NCI-H2196 treated with DMSO at 0.1 percent for 48 hours (cell line): Measurements from ENCODE around the gene ABCA5.
A peak's percentile ranks its signal among the peaks of the same experiment; 100 is the strongest.
"Not testable (repeated sequence)": the region's sequence is repeated elsewhere in the genome, so short reads cannot be mapped to it uniquely, and the experiment has no call there.

ENCODE experiments used
- DNase-seq: peaks from one replicate; lab custom pipeline; 2025; ENCODE audit not compliant: unreplicated experiment; lab: John Stamatoyannopoulos, UW

ABCA5 gene

GRCh38 chr17:69326377-69327059 lies 415 bp downstream of the ABCA5 start:
- no peak for DNase-seq

GRCh38 chr17:69325518-69326376 lies 1.2 kb downstream of the ABCA5 start:
- no peak for DNase-seq

- DNase-seq: no peak
Observed at GRCh38 chr17:69323806-69324205, 3.1 kb downstream of the ABCA5 start.

DNA sequence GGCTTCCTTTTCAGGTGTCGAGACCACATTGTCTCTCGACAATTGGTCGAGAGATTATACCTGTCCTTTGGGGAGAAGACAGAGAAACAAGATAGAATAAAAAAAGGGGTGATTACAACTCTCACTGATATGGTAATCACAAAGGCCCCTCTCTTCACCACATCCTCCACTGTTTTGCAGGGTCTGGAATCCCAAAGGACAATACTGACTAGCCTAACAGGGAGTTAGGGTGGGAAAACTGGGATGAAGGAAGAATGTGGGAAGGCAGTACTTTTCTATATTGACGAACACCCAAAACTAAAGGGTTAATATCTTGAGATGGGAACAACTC lies 6.1 kb downstream of the ABCA5 start:
- DNase-seq: no peak

DNA sequence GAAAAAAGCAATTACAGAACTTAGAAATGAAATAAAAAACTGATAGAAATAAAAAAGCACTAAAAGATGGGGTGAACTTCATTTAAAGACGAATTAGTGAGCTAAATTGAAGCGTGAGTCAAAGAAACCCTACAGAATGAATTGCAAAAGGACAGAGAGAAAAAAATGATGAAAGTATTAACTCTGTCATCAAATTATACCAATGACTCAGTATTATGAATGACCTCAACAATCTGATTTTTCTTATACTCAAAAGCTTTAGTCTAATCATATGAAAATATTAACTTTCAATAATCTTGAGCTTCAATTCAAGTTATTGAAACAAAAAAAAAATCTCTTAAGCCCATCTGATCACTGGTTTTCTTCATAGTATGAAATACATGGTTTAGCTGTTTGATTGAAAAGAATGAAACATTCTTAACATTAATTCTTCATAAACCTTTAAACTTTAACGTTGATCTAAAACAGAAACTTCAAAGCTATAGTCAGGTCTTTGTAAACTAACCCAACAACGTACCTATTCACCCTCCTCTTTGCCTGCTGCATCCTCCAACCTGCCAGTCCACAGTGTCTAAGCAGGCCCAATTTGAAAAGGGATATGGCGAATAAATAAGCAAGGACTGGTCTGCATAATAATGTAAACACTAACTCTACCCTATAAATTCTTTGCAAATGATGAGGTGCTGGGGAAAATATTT lies 6.6 kb downstream of the ABCA5 start:
- no peak for DNase-seq

- DNase-seq: no peak
Observed at GRCh38 chr17:69317625-69318024, 9.3 kb downstream of the ABCA5 start.

GRCh38 chr17:69314246-69315065 lies 12.5 kb downstream of the ABCA5 start:
- DNase-seq: peak; percentile 23

GRCh38 chr17:69305177-69305576 lies 21.8 kb downstream of the ABCA5 start:
- DNase-seq: no peak

DNA sequence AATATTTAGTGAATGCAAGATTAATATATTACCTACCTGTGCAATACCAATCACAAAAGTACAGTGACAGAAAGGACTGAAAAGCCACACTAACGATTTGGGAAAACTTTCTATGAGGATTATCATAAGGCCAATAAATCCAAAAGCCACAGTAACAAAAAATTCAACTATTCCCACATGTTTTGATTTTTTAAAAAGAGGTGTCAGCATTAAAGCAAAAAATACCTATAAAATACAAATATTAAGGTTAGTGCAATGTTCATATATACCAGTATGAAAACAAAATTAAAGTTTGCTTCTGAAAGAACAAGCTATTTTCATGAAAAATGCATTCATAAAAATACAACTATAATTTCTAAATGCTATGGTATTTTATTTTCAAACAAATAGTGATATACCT lies 24.3 kb downstream of the ABCA5 start:
- no peak for DNase-seq

DNA sequence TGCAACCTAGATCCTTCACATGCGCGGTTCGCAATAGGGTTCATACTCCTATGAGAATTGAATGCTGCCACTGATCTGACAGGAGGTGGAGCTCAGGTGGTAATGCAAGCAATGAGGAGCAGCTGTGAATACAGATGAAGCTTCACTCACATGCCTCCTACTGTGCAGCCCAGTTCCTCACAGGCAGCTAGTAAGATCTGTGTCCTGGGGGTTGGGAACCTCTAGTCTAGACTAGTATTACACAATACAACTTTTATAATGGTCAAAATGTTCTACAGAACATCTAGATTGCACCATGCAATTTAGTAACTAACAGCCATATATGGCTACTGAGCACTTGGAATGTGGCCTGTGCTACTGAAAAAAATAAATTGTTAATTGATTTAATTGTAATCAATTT lies 26.7 kb downstream of the ABCA5 start:
- no peak for DNase-seq

- DNase-seq: not testable (repeated sequence)
Observed at GRCh38 chr17:69298120-69298722, 28.7 kb downstream of the ABCA5 start.

DNA sequence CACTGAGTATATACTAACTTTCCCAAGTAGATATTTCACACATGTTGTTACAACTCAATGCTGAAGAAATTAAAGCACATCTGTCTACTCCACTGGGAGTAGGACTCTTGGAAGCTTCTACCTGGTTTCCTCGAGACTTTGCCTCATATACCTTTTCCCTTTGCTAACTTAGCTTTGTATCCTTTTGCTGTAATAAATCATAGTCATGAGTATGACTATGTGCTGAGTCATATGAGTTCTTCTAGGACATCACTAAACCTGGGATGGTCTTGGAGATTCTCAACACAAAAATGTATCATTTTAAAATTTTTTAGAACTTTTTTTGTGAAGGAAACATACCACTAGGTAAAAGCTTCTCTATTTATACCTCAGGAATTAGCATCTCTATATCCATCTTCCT lies 39.8 kb downstream of the ABCA5 start:
- DNase-seq: no peak

DNA sequence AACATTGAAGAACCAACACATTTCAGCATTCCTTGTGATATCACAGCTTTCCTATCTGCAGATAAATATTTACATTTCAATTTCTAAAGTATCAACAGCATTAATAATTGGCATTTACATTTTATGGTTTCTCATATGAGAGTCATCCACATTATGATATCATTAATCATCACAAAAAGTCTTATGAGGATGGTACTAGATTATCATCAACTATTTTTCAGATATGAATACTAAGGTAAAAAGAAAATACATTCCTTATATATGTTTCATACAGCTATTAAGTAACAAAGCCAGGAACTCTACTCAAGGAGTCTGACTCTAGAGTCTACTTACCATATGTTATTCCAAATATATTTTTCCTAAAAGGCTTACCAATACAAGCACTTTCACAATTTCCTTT lies 40.7 kb downstream of the ABCA5 start:
- no peak for DNase-seq

DNA sequence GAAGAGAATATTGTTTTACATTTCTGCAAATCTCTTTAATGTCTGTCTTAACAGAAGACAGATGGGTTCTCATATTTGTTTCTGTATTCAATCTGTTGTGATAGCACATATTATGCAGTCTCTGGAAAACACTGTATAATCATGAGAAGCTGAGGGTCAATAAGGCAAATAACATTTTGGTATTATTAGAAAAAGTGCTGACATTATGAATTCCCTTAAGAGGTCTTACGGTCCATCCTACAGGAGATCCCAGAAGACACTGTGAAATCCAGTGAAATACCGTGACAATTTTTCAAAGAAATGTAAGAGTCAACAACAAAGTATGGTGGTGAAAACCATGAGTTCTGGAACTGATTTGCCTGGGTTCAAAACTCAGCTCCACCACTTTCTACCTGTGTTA lies 42.3 kb downstream of the ABCA5 start:
- DNase-seq: no peak

DNA sequence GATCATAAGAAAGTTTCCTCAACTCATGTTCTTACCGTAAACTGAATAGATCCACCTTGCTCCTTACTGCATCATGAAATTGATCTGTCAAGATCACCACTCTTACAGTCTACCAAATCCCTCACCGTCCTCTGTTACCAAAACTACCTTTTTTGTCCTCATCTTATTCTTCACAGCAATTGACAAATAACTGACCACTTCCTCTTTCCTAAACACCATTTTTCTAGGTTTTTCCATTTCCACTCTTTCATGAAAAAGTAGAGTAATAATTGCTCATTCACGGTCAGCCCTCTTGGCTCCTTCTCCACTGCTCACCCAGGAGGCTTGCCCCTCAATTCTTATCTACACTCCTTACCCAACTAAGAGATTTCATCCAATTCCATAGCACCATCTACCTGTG lies 44.9 kb downstream of the ABCA5 start:
- DNase-seq: no peak

- not testable (repeated sequence) for DNase-seq
Observed at GRCh38 chr17:69276279-69276678, 50.7 kb downstream of the ABCA5 start.

- DNase-seq: no peak
Observed at GRCh38 chr17:69275751-69276150, 51.2 kb downstream of the ABCA5 start.

DNA sequence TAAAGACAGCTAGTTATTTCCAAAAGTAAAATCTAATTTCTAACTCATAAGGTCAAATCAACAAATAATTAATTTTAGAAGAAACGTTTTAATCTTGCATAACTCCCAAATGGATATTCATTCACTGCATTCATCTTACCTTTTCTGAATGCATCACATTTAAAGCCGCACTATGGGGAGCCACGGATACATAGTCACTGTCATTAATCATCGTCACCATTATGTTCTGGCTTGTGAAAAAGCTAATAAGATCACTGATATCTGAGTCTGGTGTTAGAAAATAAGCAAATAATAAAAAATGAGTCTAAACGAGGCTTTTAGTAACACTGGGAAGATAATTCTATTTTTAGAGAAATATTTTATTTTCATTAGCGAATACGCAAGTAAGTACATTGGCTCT lies 55.9 kb downstream of the ABCA5 start:
- DNase-seq: no peak

- DNase-seq: no peak
Observed at GRCh38 chr17:69269131-69269998, 57.6 kb downstream of the ABCA5 start.

DNA sequence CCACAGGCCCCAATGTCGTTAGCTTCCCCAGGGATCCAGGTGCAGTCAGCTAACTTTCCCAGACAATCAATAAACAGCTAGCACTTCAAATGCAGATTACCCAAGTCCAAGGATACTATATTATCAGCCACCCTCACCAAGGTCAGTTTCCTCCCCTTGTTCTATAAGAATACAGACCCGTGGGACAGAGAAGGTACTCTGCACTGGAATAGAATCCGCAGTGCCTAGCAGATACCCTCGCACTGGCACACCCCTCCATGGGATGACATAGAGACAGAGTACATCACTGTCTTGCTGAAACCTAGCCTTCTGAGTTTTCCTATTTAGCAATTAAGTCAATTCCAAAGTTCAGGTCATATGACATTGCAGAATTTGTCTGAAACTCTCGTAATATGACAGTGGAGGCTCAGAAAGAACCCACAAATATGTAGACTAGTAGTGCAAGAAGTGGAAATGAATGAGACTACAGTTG lies 58.4 kb downstream of the ABCA5 start:
- DNase-seq: no peak
